OCI-LY3 (cell line): ENCODE measurements around the gene EML2.

Experiments used
- H2AFZ ChIP-seq: fragments of 200-600, 300-600 bp; shearing (Covaris generic); 2 replicates; pipeline ENCODE4 v1.6.0; 2014; ENCODE audit warnings: antibody characterized with exemption, low read depth, low read length
- H3K27ac ChIP-seq: fragments of 200-600, 300-600 bp; sonication (generic); 2 replicates; pipeline ENCODE4 v1.5.1; 2014; ENCODE audit warnings: mild to moderate bottlenecking, low read length, moderate library complexity, mixed read lengths
- H3K27me3 ChIP-seq: fragments of 200-600, 300-600 bp; sonication (generic); 2 replicates; pipeline ENCODE4 v1.6.1; 2014; ENCODE audit warnings: low read depth, low read length, mixed read lengths
- H3K36me3 ChIP-seq: fragments of 200-600, 300-600 bp; sonication (generic); replicated peaks from 2 replicates; pipeline ENCODE3; 2014; ENCODE audit warnings: low read depth, low read length, mixed read lengths
- H3K4me1 ChIP-seq: fragments of 300-600, 200-600 bp; sonication (generic); 2 replicates; pipeline ENCODE4 v1.6.1; 2014; ENCODE audit warnings: low read length, mixed read lengths
- H3K4me2 ChIP-seq: fragments of 200-600, 300-600 bp; sonication (generic); 2 replicates; pipeline ENCODE4 v1.6.1; 2014; ENCODE audit warnings: low read length, mixed read lengths
- H3K4me3 ChIP-seq: fragments of 300-600, 200-600 bp; sonication (generic); 2 replicates; pipeline ENCODE4 v1.5.1; 2014; ENCODE audit warnings: antibody characterized with exemption, mild to moderate bottlenecking, low read length, moderate library complexity
- H3K79me2 ChIP-seq: fragments of 300-600, 200-600 bp; shearing (Covaris generic); 2 replicates; pipeline ENCODE4 v1.6.1; 2014; ENCODE audit warnings: mild to moderate bottlenecking, low read length, mixed read lengths
- H3K9ac ChIP-seq: fragments of 300-600, 200-600 bp; shearing (Covaris generic); 2 replicates; pipeline ENCODE4 v1.6.0; 2014; ENCODE audit warnings: mild to moderate bottlenecking, low read length, moderate library complexity
- H3K9me3 ChIP-seq: fragments of 200-600, 300-600 bp; shearing (Covaris generic); 2 replicates; pipeline ENCODE4 v1.6.1; 2014; ENCODE audit warnings: low read length, mixed read lengths; ENCODE audit not compliant: insufficient read depth
- H4K20me1 ChIP-seq: fragments of 200-600, 300-600 bp; sonication (generic); 2 replicates; pipeline ENCODE4 v1.6.1; 2016; ENCODE audit warnings: low read length, mixed read lengths; ENCODE audit not compliant: insufficient read depth
- EZH2phosphoT487 ChIP-seq: fragments of 200-600 bp; shearing (Covaris generic); IDR thresholded peaks from 2 replicates; pipeline ENCODE4 v1.6.1; 2018; ENCODE audit warnings: antibody characterized with exemption, mixed run types, low read depth
- TF ChIP-seq, protein P1 (sequence below): fragments of 200-600, 300-600 bp; sonication (generic); IDR thresholded peaks from 2 replicates; pipeline ENCODE4 v1.5.1; 2014; ENCODE audit warnings: antibody characterized with exemption, low read length, low read depth

EML2 gene

DNA sequence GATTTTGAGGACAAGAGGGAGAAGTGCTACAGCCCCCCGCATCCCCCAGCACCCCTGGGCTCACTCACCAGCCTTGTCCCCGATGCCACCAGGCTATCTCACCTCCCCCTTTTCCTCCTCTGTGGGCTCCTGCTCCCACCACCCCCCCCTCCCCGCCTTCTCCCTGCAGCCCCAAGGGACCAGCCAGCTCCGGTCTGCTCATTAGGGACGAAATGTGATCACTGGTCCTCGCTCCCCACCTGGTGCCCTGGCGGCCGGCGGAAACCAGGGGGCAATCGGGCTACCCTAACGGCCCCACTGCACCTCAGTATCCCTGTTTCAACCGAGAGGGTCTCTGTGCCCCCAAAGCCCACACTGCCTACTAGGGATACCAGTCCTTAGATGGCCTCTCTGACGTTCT is 39.9 kb downstream of the EML2 start:
- H3K79me2 ChIP-seq, result no peaks in the 10 kb centered on the region
- H3K9ac ChIP-seq, result no peak overlapping the region
- no peak overlapping the region for H3K27ac ChIP-seq
- no peaks in the 10 kb centered on the region for H4K20me1 ChIP-seq
- H3K4me2 ChIP-seq, result peak overlapping the region; percentile 89; the same call in 1 of the 2 replicates
- H3K9me3 ChIP-seq, result no peaks in the 10 kb centered on the region
- TF ChIP-seq EZH2phosphoT487, result no peak
- TF ChIP-seq, protein P1, sequence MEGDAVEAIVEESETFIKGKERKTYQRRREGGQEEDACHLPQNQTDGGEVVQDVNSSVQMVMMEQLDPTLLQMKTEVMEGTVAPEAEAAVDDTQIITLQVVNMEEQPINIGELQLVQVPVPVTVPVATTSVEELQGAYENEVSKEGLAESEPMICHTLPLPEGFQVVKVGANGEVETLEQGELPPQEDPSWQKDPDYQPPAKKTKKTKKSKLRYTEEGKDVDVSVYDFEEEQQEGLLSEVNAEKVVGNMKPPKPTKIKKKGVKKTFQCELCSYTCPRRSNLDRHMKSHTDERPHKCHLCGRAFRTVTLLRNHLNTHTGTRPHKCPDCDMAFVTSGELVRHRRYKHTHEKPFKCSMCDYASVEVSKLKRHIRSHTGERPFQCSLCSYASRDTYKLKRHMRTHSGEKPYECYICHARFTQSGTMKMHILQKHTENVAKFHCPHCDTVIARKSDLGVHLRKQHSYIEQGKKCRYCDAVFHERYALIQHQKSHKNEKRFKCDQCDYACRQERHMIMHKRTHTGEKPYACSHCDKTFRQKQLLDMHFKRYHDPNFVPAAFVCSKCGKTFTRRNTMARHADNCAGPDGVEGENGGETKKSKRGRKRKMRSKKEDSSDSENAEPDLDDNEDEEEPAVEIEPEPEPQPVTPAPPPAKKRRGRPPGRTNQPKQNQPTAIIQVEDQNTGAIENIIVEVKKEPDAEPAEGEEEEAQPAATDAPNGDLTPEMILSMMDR, result no peak
- H3K4me3 ChIP-seq, result no peak overlapping the region
- 0 out of 2 replicates have a peak overlapping the region, but pooled peaks have one; percentile 99 for H2AFZ ChIP-seq
- H3K4me1 ChIP-seq, result peaks cover 19% of the 10 kb centered on the region
- H3K27me3 ChIP-seq, result peaks cover 15% of the 10 kb centered on the region; the same call in 1 of the 2 replicates
- H3K36me3 ChIP-seq, result no peaks in the 10 kb centered on the region

DNA sequence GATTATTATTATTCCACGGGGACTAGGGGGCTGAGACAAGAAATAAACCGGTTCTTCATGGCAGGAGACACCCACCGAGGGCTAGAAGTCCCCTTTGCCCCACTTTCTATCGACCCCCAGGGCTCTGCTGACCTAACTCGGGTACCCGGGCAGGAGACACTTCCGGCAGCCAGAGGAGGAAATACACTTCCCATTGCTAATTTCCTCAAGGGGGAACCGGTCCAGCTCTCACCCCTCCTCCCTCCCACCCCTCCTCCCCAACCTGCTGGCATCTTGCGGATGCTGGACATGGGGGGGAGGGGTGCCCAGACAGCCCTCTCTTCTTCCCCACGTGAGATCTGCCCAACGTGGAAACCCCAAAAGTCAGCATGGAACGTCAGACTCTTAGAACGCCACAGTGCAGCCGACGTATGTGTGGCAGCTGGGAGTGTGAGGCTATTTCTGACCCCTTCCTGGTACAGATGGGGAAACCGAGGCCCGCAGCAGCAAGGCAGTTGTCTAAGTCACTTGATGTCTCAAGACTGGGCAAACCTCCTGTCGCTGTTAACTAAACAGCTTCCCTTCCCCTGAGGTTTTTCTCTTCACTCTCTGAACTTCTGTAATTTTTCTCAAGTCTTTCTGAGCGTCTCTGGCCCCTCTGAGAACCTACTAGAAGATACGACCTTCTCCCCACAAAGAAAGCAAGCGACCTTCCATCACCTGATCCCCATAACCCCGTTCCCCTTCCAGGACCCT is 40.8 kb downstream of the EML2 start:
- TF ChIP-seq, protein P1, result no peak
- no peak for TF ChIP-seq EZH2phosphoT487
- Histone ChIP-seq H3K27ac (no peak overlapping the region), H3K4me1 (peaks cover 19% of the 10 kb centered on the region), H2AFZ (peak overlapping the region; percentile 99), H3K27me3 (peaks cover 15% of the 10 kb centered on the region; the same call in 1 of the 2 replicates), H4K20me1 (no peaks in the 10 kb centered on the region), H3K79me2 (no peaks in the 10 kb centered on the region), H3K9ac (peak overlapping the region; percentile 56), H3K4me3 (peak overlapping the region; percentile 74), H3K9me3 (no peaks in the 10 kb centered on the region), H3K36me3 (no peaks in the 10 kb centered on the region), H3K4me2 (peak overlapping the region; percentile 89)

DNA sequence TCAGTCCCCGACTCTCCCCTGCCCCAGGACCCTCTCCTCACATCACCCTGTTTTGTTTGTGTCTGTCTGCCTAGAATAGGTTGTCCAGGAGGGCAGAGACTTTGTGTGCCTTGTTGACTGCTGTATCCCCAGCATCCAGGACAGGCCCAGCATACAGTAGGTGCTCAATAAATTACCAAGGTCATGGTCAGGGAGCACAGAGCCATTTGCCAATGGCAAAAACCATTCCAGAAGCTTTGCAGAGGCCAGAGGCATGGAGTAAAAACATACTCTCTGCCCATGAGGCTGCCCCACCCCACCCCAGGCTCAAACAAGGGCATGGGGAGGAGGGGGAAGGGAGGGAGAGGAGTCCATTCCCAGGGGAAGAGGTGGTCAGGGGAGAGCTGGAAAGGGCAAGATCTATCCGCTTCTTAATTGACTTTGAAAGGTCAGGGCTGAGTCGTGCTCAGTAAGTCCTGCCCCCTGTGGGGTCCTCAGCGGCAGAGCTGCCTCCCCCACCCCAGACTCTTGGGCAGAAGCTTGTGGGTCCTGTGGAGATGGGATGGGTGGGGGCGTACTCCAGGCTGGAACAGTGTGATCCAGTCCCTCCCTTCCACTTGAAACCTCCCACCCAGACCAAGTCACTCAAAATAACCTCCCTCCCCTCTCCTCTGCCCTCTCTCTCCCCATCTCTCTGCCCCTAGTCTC is 41.6 kb downstream of the EML2 start:
- H3K4me2 ChIP-seq, result peak overlapping the region; percentile 89
- H3K4me1 ChIP-seq, result peaks cover 19% of the 10 kb centered on the region
- H3K4me3 ChIP-seq, result peak overlapping the region; percentile 74; the same call in 1 of the 2 replicates
- no peaks in the 10 kb centered on the region for H3K9me3 ChIP-seq
- H3K36me3 ChIP-seq, result no peaks in the 10 kb centered on the region
- H2AFZ ChIP-seq, result peak overlapping the region; percentile 99
- H3K9ac ChIP-seq, result no peak overlapping the region
- peaks cover 15% of the 10 kb centered on the region; the same call in 1 of the 2 replicates for H3K27me3 ChIP-seq
- TF ChIP-seq, protein P1, result no peak
- no peak for TF ChIP-seq EZH2phosphoT487
- H4K20me1 ChIP-seq, result no peaks in the 10 kb centered on the region
- H3K27ac ChIP-seq, result no peak overlapping the region
- H3K79me2 ChIP-seq, result no peaks in the 10 kb centered on the region

DNA sequence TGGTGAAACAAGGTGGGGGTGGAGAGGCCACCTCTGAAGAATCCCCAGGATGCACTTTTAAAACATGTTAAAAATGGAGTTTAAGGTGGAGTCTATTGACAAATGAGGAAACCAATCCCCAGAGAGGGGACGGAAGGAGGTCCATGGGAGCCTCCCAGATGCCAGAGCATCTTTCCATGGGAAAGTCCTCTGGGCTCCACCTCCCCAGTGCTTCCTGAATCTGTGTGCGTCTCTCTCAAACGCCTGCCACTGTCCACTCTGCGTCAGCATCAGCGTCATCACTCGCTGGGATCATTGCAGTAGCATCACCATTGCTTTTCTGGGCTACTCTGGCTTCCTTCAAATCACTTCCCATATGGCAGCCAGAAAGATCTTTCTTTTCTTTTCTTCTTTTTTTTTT is 43.4 kb downstream of the EML2 start:
- no peak overlapping the region for H3K9ac ChIP-seq
- no peak overlapping the region for H3K4me3 ChIP-seq
- no peak overlapping the region for H3K27ac ChIP-seq
- peaks cover 19% of the 10 kb centered on the region for H3K4me1 ChIP-seq
- peaks cover 15% of the 10 kb centered on the region; the same call in 1 of the 2 replicates for H3K27me3 ChIP-seq
- no peaks in the 10 kb centered on the region for H3K9me3 ChIP-seq
- H3K36me3 ChIP-seq, result no peaks in the 10 kb centered on the region
- H3K79me2 ChIP-seq, result no peaks in the 10 kb centered on the region
- H4K20me1 ChIP-seq, result no peaks in the 10 kb centered on the region
- H2AFZ ChIP-seq, result no peak overlapping the region
- no peak overlapping the region for H3K4me2 ChIP-seq
- TF ChIP-seq, protein P1, result no peak
- TF ChIP-seq EZH2phosphoT487, result no peak
